ENCODE measurements around the gene ABLIM1. TPM values are rescaled to one million over a fixed set of nuclear protein-coding genes. Genes with fewer than 3 reads are reported as not detected.

Gene ABLIM1
- total RNA-seq, 4 donors from 2014 or later: 185 to 345 (median 304) TPM

DNA sequence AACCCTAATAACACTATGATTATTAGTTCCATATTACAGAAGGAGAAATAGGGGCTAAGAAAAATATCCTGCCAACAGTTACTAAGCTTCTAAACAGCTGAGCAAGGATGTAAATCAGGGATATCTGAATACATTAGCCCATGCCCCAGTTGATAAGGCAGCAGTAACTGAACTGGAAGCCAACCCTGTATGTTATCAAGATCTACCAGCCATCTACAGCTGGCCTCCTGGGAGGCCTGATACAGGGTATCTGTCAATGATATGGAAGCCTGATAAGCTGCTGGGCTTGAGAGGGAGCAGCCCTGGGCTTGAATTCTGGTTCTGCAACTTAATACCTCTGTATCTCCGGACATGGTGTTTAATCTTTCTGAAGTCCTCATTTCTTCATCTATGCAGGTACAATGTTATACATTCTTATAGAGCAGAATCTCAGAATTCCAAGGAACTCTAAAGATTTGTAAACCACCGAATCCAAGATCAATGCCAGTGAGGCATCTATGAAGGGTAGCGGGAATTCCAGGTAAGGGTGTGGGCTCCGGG lies 215.9 kb downstream of the ABLIM1 start:
- Histone ChIP-seq H3K27ac (no peak overlapping the region), H3K9me3 (no peaks in the 10 kb centered on the region), H3K4me1 (no peaks in the 10 kb centered on the region), H3K27me3 (no peaks in the 10 kb centered on the region), H3K4me3 (no peak overlapping the region), H3K36me3 (peaks cover 12 to 94% (median 28%) of the 10 kb centered on the region in 3 donors)
- no peak for TF ChIP-seq POLR2A (IDR thresholded peaks at IDR 0.05)
- no peak for TF ChIP-seq CTCF (IDR thresholded peaks at IDR 0.05)
- intact Hi-C loops (cut with DNase I): no loop called here
- WGBS, 2 donors: 70 to 93% methylated on average over 4 of the region's 4 CpGs
- no peak for DNase-seq

DNA sequence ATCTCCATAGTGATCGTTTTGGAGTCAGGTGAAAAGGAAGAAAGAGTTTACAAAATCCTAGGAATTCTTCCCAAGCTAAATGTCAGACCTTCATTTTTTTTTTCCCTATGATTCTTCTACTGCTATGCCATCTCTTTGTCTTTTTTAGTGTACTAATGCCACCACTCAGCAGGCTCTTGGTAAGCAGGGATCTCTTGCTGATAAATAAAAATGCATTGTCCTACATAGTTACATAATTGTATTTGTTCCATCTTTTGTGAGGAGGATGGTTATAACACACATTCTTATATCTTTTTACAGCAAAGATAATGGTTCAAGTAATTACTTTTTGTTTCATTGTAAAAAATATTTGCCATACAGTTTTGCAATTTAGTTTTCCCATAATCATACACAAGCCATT lies 217.0 kb downstream of the ABLIM1 start:
- no peak for DNase-seq
- no peaks in the 10 kb centered on the region for H3K4me1 ChIP-seq
- intact Hi-C loops (cut with DNase I): no loop called here
- no peak overlapping the region for H3K4me3 ChIP-seq
- no peaks in the 10 kb centered on the region for H3K27me3 ChIP-seq
- no peak overlapping the region for H3K27ac ChIP-seq
- H3K36me3 ChIP-seq: peaks cover 12 to 100% (median 28%) of the 10 kb centered on the region in 3 donors
- TF ChIP-seq CTCF (IDR thresholded peaks at IDR 0.05) (no peak), POLR2A (IDR thresholded peaks at IDR 0.05) (no peak)
- H3K9me3 ChIP-seq: no peaks in the 10 kb centered on the region
- 85 to 95% methylated on average over 1 of the region's 1 CpG for WGBS, 2 donors

GRCh38 chr10:114437473-114438292 lies 220.4 kb downstream of the ABLIM1 start:
- no peak overlapping the region for H3K27ac ChIP-seq
- H3K4me1 ChIP-seq: no peaks in the 10 kb centered on the region
- no peak overlapping the region for H3K4me3 ChIP-seq
- no peaks in the 10 kb centered on the region for H3K27me3 ChIP-seq
- no peak for DNase-seq
- intact Hi-C loops (cut with DNase I): loop anchor here (10.0 kb wide), 1 partner anchor 133 kb away; no protein-coding TSS in a partner anchor
- WGBS, 2 donors: 72 to 75% methylated on average over 9 of the region's 9 CpGs
- peaks cover 12 to 100% (median 26%) of the 10 kb centered on the region in 3 donors for H3K36me3 ChIP-seq
- TF ChIP-seq POLR2A (IDR thresholded peaks at IDR 0.05) (no peak), CTCF (IDR thresholded peaks at IDR 0.05) (peak in 5 of 6 experiments; percentile 27 to 62 (median 45))
- no peaks in the 10 kb centered on the region for H3K9me3 ChIP-seq

DNA sequence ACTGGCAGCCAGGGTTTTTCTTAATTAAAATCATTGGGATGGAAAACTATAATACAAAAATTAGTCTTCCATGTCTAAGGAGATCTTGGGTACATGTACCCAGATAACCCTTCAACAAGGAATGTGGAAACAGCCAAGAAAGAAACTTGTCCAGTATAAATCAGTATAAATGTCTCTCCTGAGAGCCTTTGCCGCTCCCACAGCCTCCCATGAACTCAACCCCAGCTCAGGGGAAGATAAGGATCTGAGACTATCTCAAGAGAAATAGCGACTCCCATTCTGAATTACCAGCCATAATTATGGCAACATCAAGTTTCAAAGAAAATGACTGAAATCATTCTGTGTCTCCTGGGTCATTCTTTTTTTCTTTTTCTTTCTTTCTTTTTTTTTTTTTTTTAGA lies 221.1 kb downstream of the ABLIM1 start:
- TF ChIP-seq POLR2A (IDR thresholded peaks at IDR 0.05) (no peak), CTCF (IDR thresholded peaks at IDR 0.05) (no peak)
- Histone ChIP-seq H3K9me3 (no peaks in the 10 kb centered on the region), H3K36me3 (peaks cover 12 to 99% (median 25%) of the 10 kb centered on the region in 3 donors), H3K4me3 (no peak overlapping the region), H3K27ac (no peak overlapping the region), H3K4me1 (no peaks in the 10 kb centered on the region), H3K27me3 (no peaks in the 10 kb centered on the region)
- no peak for DNase-seq
- intact Hi-C loops (cut with DNase I): loop anchor here (10.0 kb wide), 1 partner anchor 132 kb away; no protein-coding TSS in a partner anchor
- 94 to 98% methylated on average over 2 of the region's 2 CpGs for WGBS, 2 donors

- intact Hi-C loops (cut with DNase I): loop anchor here (10.0 kb wide), 1 partner anchor 128 kb away; no protein-coding TSS in a partner anchor
- 82 to 89% methylated on average over 4 of the region's 4 CpGs for WGBS, 2 donors
- Histone ChIP-seq H3K4me1 (no peaks in the 10 kb centered on the region), H3K27ac (no peak overlapping the region), H3K36me3 (peaks cover 0 to 79% (median 3%) of the 10 kb centered on the region in 3 donors), H3K27me3 (no peaks in the 10 kb centered on the region), H3K9me3 (no peaks in the 10 kb centered on the region), H3K4me3 (no peak overlapping the region)
- DNase-seq: no peak
- TF ChIP-seq CTCF (IDR thresholded peaks at IDR 0.05) (no peak), POLR2A (IDR thresholded peaks at IDR 0.05) (no peak)
Observed at GRCh38 chr10:114432566-114433093, 225.4 kb downstream of the ABLIM1 start.
